MM.1S (cell line): ENCODE results near the gene TMCO4.

Experiments used
- DNase-seq: peaks from one replicate; pipeline ENCODE4 v3.0.0-alpha.2; 2015
- H2AFZ ChIP-seq: fragments of 300-600 bp; sonication (generic); 2 replicates; pipeline ENCODE4 v1.6.0; 2016; ENCODE audit warnings: antibody characterized with exemption, low read length
- H3F3A ChIP-seq: fragments of 300-600 bp; sonication (generic); 2 replicates; pipeline ENCODE4 v1.6.1; 2016; ENCODE audit warnings: mild to moderate bottlenecking, antibody characterized with exemption, low read length, moderate library complexity, mixed read lengths; ENCODE audit not compliant: insufficient read depth
- H3K27ac ChIP-seq: fragments of 300-600 bp; sonication (generic); 2 replicates; pipeline ENCODE4 v1.5.1; 2016; ENCODE audit warnings: mild to moderate bottlenecking, low read length
- H3K27me3 ChIP-seq: fragments of 300-600 bp; sonication (generic); replicated peaks from 2 replicates; pipeline ENCODE4 v1.6.0; 2016; ENCODE audit warnings: low read length; ENCODE audit not compliant: insufficient read depth
- H3K36me3 ChIP-seq: fragments of 300-600 bp; sonication (generic); replicated peaks from 2 replicates; pipeline ENCODE4 v1.6.1; 2016; ENCODE audit warnings: mild to moderate bottlenecking, low read length, mixed read lengths; ENCODE audit not compliant: insufficient read depth
- H3K4me1 ChIP-seq: fragments of 300-600 bp; sonication (generic); 2 replicates; pipeline ENCODE4 v1.6.1; 2016; ENCODE audit warnings: low read length, mixed read lengths
- H3K4me2 ChIP-seq: fragments of 300-600 bp; sonication (generic); 2 replicates; pipeline ENCODE4 v1.6.0; 2016; ENCODE audit warnings: low read depth, low read length
- H3K4me3 ChIP-seq: fragments of 300-600 bp; sonication (generic); 2 replicates; pipeline ENCODE4 v1.5.1; 2016; ENCODE audit warnings: low read length, mixed read lengths
- H3K79me2 ChIP-seq: fragments of 300-600 bp; sonication (generic); 2 replicates; pipeline ENCODE4 v1.6.1; 2016; ENCODE audit warnings: mixed run types, low read length, mixed read lengths
- H3K9ac ChIP-seq: fragments of 300-600 bp; sonication (generic); 2 replicates; pipeline ENCODE4 v1.6.1; 2016; ENCODE audit warnings: low read length, mixed read lengths
- H3K9me2 ChIP-seq: fragments of 300-600 bp; sonication (generic); replicated peaks from 2 replicates; pipeline ENCODE4 v1.6.1; 2016; ENCODE audit warnings: mild to moderate bottlenecking, low read length, mixed read lengths; ENCODE audit not compliant: insufficient read depth
- H3K9me3 ChIP-seq: fragments of 300-600 bp; sonication (generic); replicated peaks from 2 replicates; pipeline ENCODE4 v1.6.1; 2016; ENCODE audit warnings: mild to moderate bottlenecking, low read length, mixed read lengths; ENCODE audit not compliant: insufficient read depth
- H4K20me1 ChIP-seq: fragments of 300-600 bp; sonication (generic); 2 replicates; pipeline ENCODE4 v1.6.1; 2016; ENCODE audit warnings: mild to moderate bottlenecking, low read length, moderate library complexity, mixed read lengths; ENCODE audit not compliant: insufficient read depth
- CTCF ChIP-seq: fragments of 300-600 bp; sonication (generic); IDR thresholded peaks from 2 replicates; pipeline ENCODE4 v1.5.1; 2016; ENCODE audit warnings: antibody characterized with exemption, low read length, mixed read lengths
- EZH2 ChIP-seq: fragments of 300-600 bp; sonication (generic); optimal IDR thresholded peaks from 2 replicates; pipeline ENCODE3; 2017; ENCODE audit warnings: low read depth, mild to moderate bottlenecking, antibody characterized with exemption, low read length, mixed read lengths
- EZH2phosphoT487 ChIP-seq: fragments of 300-600 bp; sonication (generic); IDR thresholded peaks from 2 replicates; pipeline ENCODE4 v1.6.1; 2018; ENCODE audit warnings: antibody characterized with exemption, low read length

The TMCO4 gene

GRCh38 chr1:19739628-19740027 is 60.1 kb downstream of the TMCO4 start:
- H2AFZ ChIP-seq = no peak overlapping the region
- no peak overlapping the region for H3K4me2 ChIP-seq
- H3K36me3 ChIP-seq = no peaks in the 10 kb centered on the region
- no peak overlapping the region for H3K4me3 ChIP-seq
- H3K9me2 ChIP-seq = no peaks in the 10 kb centered on the region
- no peaks in the 10 kb centered on the region for H3K4me1 ChIP-seq
- no peak overlapping the region for H3K27ac ChIP-seq
- no peak for DNase-seq
- H4K20me1 ChIP-seq = no peaks in the 10 kb centered on the region
- H3K9ac ChIP-seq = no peak overlapping the region
- no peaks in the 10 kb centered on the region for H3F3A ChIP-seq
- TF ChIP-seq EZH2 (no peak), CTCF (no peak), EZH2phosphoT487 (no peak)
- H3K9me3 ChIP-seq = no peaks in the 10 kb centered on the region
- no peaks in the 10 kb centered on the region for H3K79me2 ChIP-seq
- H3K27me3 ChIP-seq = no peaks in the 10 kb centered on the region

- Histone ChIP-seq H3K27ac (no peak overlapping the region), H3K79me2 (no peaks in the 10 kb centered on the region)
Measured at GRCh38 chr1:19738669-19739068, 61.0 kb downstream of the TMCO4 start.

GRCh38 chr1:19738076-19738475 is 61.6 kb downstream of the TMCO4 start:
- H3K79me2 ChIP-seq = no peaks in the 10 kb centered on the region
- H3K4me3 ChIP-seq = no peak overlapping the region
- no peaks in the 10 kb centered on the region for H3F3A ChIP-seq
- no peak overlapping the region for H3K27ac ChIP-seq
- no peaks in the 10 kb centered on the region for H3K9me2 ChIP-seq
- no peak overlapping the region for H2AFZ ChIP-seq
- no peak for TF ChIP-seq EZH2
- no peak for TF ChIP-seq CTCF
- no peak for TF ChIP-seq EZH2phosphoT487
- H3K4me1 ChIP-seq = no peaks in the 10 kb centered on the region
- H3K36me3 ChIP-seq = no peaks in the 10 kb centered on the region
- no peak for DNase-seq
- H3K9ac ChIP-seq = no peak overlapping the region
- H4K20me1 ChIP-seq = no peaks in the 10 kb centered on the region
- no peaks in the 10 kb centered on the region for H3K9me3 ChIP-seq
- no peak overlapping the region for H3K4me2 ChIP-seq
- no peaks in the 10 kb centered on the region for H3K27me3 ChIP-seq

More at GRCh38 chr1:19738669-19739068, 61.0 kb downstream of the TMCO4 start:
- Histone ChIP-seq H3K4me2 (no peak overlapping the region), H3K9me2 (no peaks in the 10 kb centered on the region), H3K27me3 (no peaks in the 10 kb centered on the region), H3K9me3 (no peaks in the 10 kb centered on the region), H3F3A (no peaks in the 10 kb centered on the region), H3K36me3 (no peaks in the 10 kb centered on the region), H3K9ac (no peak overlapping the region), H2AFZ (no peak overlapping the region), H3K4me3 (no peak overlapping the region), H4K20me1 (no peaks in the 10 kb centered on the region), H3K4me1 (no peaks in the 10 kb centered on the region)
- TF ChIP-seq EZH2phosphoT487 (no peak), CTCF (no peak), EZH2 (no peak)
- no peak for DNase-seq
